B cell (primary cell): ENCODE results near the gene AOPEP. TPM values are rescaled to one million over a fixed set of nuclear protein-coding genes. Genes with fewer than 3 reads are reported as not detected.

Experiments
- ATAC-seq: fragments of 200-7000 bp; cut with Tn5 transposase; one replicate; pipeline ENCODE4 v1.10.0; 2021; ENCODE audit warnings: low read depth, mild to moderate bottlenecking, moderate number of reproducible peaks, moderate library complexity
- CTCF ChIA-PET: fragments of 350-600 bp; sonication (Branson Sonifier 250); formaldehyde crosslinking; loops from one replicate; lab custom pipeline; 2021; ENCODE audit warnings: antibody characterized with exemption, inconsistent platforms; lab: Charles Lee
- POLR2A ChIA-PET: fragments of 350-600 bp; sonication (Branson Sonifier 250); formaldehyde crosslinking; loops from one replicate; lab custom pipeline; 2021; ENCODE audit warnings: antibody characterized with exemption; lab: Charles Lee
- DNase-seq: peaks from one replicate; pipeline ENCODE4 v3.0.0; 2013
- H2AFZ ChIP-seq: 2 replicates; pipeline ENCODE4 v1.6.1; 2012; ENCODE audit warnings: mild to moderate bottlenecking, low read depth, low read length; ENCODE audit not compliant: insufficient read depth, poor library complexity, severe bottlenecking
- H3K27ac ChIP-seq, 2 donors: 1 replicate in 1 of 2; 2 replicates in 1 of 2; pipeline ENCODE4 v1.5.1; 2012 to 2013; ENCODE audit warnings: low read length in 2 of 2, mild to moderate bottlenecking in 2 of 2, moderate library complexity in 1 of 2
- H3K27me3 ChIP-seq, 4 experiments: fragments of 200-600 bp in 1 of 4; sonication (generic) in 1 of 4; replicated peaks in 1 of 4; 1 replicate in 2 of 4; 2 replicates in 2 of 4; pipeline versions ENCODE4 v1.6.1 to v1.7.0; 2013 to 2016; ENCODE audit warnings: low read length in 3 of 4, mild to moderate bottlenecking in 2 of 4, mixed read lengths in 1 of 4, moderate library complexity in 1 of 4; ENCODE audit not compliant: insufficient read depth in 4 of 4, control insufficient read depth in 3 of 4; ENCODE audit errors: control extremely low read depth in 1 of 4
- H3K36me3 ChIP-seq, 2 experiments: replicated peaks in 1 of 2; 1 replicate in 1 of 2; 2 replicates in 1 of 2; pipeline versions ENCODE4 v1.6.1 to v1.7.1; 2013; ENCODE audit warnings: low read length in 1 of 2; ENCODE audit not compliant: insufficient read depth in 2 of 2, control insufficient read depth in 1 of 2; ENCODE audit errors: control extremely low read depth in 1 of 2, extremely low read depth in 1 of 2
- H3K4me1 ChIP-seq, 2 donors: fragments of 200-600 bp in 1 of 2; sonication (generic) in 1 of 2; 1 replicate in 1 of 2; 2 replicates in 1 of 2; pipeline versions ENCODE4 v1.5.1 to v1.6.1; 2013 to 2017; ENCODE audit warnings: low read length in 2 of 2; ENCODE audit not compliant: control insufficient read depth in 2 of 2, insufficient read depth in 2 of 2
- H3K4me2 ChIP-seq: replicated peaks from 2 replicates; pipeline ENCODE3; 2012; ENCODE audit warnings: mild to moderate bottlenecking, low read depth, low read length; ENCODE audit not compliant: poor library complexity, severe bottlenecking
- H3K4me3 ChIP-seq, 5 experiments: fragments of 200-600 bp in 1 of 5; sonication (generic) in 1 of 5; 1 replicate in 3 of 5; 2 replicates in 2 of 5; pipeline versions ENCODE4 v1.5.1 to v1.7.0; 2011 to 2016; ENCODE audit warnings: low read length in 4 of 5, mild to moderate bottlenecking in 4 of 5, low read depth in 2 of 5, control low read depth in 1 of 5, moderate library complexity in 1 of 5; ENCODE audit not compliant: insufficient read depth in 1 of 5; ENCODE audit errors: control extremely low read depth in 1 of 5, extremely low read depth in 1 of 5
- H3K79me2 ChIP-seq: fragments of 200-600 bp; sonication (generic); one replicate; pipeline ENCODE4 v1.6.0; 2016; ENCODE audit warnings: low read length; ENCODE audit not compliant: control insufficient read depth, insufficient read depth
- H3K9ac ChIP-seq: fragments of 200-600 bp; sonication (generic); 2 replicates; pipeline ENCODE4 v1.6.1; 2017; ENCODE audit warnings: mild to moderate bottlenecking, low read length, moderate library complexity
- H3K9me3 ChIP-seq, 3 donors: one replicate each; pipeline versions ENCODE4 v1.6.1 to v1.7.1; 2013; ENCODE audit warnings: low read length in 2 of 3; ENCODE audit not compliant: control insufficient read depth in 2 of 3, insufficient read depth in 1 of 3; ENCODE audit errors: control extremely low read depth in 1 of 3
- H4K20me1 ChIP-seq: 2 replicates; pipeline ENCODE4 v1.6.0; 2012; ENCODE audit warnings: mild to moderate bottlenecking, low read length; ENCODE audit not compliant: insufficient read depth, control insufficient read depth, poor library complexity, severe bottlenecking
- H3K27ac Mint-ChIP-seq: one replicate; pipeline ENCODE4 v1.8.0; 2021; ENCODE audit warnings: mixed read lengths
- H3K27me3 Mint-ChIP-seq: one replicate; pipeline ENCODE4 v1.8.0; 2021; ENCODE audit warnings: mixed read lengths
- H3K4me1 Mint-ChIP-seq: one replicate; pipeline ENCODE4 v1.8.0; 2021; ENCODE audit warnings: mixed read lengths
- H3K4me3 Mint-ChIP-seq: one replicate; pipeline ENCODE4 v1.8.0; 2021; ENCODE audit warnings: mixed read lengths
- H3K9me3 Mint-ChIP-seq: one replicate; pipeline ENCODE4 v1.8.0; 2022; ENCODE audit warnings: mixed read lengths; ENCODE audit not compliant: insufficient read depth
- EZH2 ChIP-seq: IDR thresholded peaks from 2 replicates; pipeline ENCODE4 v1.6.1; 2012; ENCODE audit warnings: borderline replicate concordance, low read depth, mild to moderate bottlenecking, moderate library complexity, low read length; ENCODE audit not compliant: insufficient read depth, poor library complexity, severe bottlenecking
- WGBS: methylation state at CpG from one replicate; pipeline ENCODE4 v1.1.5; 2013; ENCODE audit warnings: missing lambda C conversion rate; ENCODE audit not compliant: insufficient coverage; 5-methylcytosine and 5-hydroxymethylcytosine counted together
- intact Hi-C: fragments of 100-400 bp; cut with micrococcal nuclease; formaldehyde crosslinking; loops from one replicate; pipeline ENCODE4 v1.10.0; 2022
- polyA plus RNA-seq: library from polyadenylated mRNA; depleted of rRNA; stranded (reverse); fragments of >200 nt; gene quantifications from 2 replicates; pipeline ENCODE4 v1.2.3, GENCODE V29; 2012
- total RNA-seq, 2 donors: library from RNA; stranded (reverse); fragments of 120-200 nt in 1 of 2; gene quantifications; 1 replicate in 1 of 2; 2 replicates in 1 of 2; pipeline versions ENCODE4 v1.2.3 to v1.2.4, GENCODE V29; 2013 to 2022
- TF ChIP-seq, protein P1 (sequence below): fragments of 200-600 bp; IDR thresholded peaks from one replicate; pipeline ENCODE4 v1.8.0; 2022; ENCODE audit warnings: antibody characterized with exemption, mild to moderate bottlenecking

The AOPEP gene
- total and polyA plus RNA-seq, 2 donors (not counting 1 experiment from before 2014, with no cell fraction given) = 5.1 to 35.8 TPM

DNA sequence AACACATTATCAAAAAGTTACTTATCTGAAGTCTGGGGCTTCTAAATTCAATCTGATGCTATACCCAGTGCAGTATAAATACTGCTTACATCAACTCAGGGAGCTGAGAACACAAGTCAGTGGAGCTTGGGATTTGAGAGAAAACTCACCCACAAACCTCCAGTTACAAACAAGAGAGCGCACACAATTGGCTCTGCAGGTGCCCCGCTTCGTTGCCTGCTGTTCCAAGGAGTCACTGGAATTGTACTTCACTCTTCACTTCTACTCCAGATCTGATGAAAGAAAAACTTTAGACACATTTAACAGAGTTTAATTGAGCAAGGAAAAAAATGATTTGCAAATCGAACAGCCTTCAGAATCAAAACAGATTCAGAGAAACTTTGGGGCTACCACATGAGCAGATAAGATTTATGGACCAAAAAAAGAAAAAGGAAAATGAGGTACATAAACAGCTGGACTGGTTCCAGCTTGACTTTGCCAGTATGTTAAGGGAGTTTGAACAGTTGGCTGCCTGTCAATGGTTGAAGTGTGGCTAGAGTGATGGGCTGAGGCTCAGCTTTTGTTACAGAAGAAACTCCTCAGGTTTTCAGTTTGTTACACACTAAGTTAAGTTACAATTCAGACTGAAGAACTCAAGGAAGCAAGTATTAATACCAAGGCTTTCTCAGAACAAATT, 156.6 kb downstream of the AOPEP start:
- Histone ChIP-seq H3K9me3 (no peaks in the 10 kb centered on the region), H3K27me3 (no peaks in the 10 kb centered on the region), H3K27ac (no peak overlapping the region), H3K4me2 (no peak overlapping the region), H3K36me3 (no peaks in the 10 kb centered on the region), H3K4me3 (no peak overlapping the region), H3K9ac (no peak overlapping the region), H4K20me1 (no peaks in the 10 kb centered on the region), H3K79me2 (no peaks in the 10 kb centered on the region), H3K4me1 (peaks cover 13 to 16% of the 10 kb centered on the region in 2 donors), H2AFZ (no peak overlapping the region)
- Mint-ChIP-seq H3K27me3 (no peaks in the 10 kb centered on the region), H3K9me3 (no peaks in the 10 kb centered on the region), H3K4me1 (peaks cover 30% of the 10 kb centered on the region), H3K4me3 (no peak overlapping the region), H3K27ac (no peak overlapping the region)
- CTCF ChIA-PET = interaction anchor here (2.3 to 2.5 kb wide), 2 partner anchors 22 to 35 kb away, joined by 8 to 10 read pairs; no protein-coding TSS in a partner anchor
- no peak for DNase-seq
- TF ChIP-seq EZH2 = no peak
- TF ChIP-seq, protein P1, sequence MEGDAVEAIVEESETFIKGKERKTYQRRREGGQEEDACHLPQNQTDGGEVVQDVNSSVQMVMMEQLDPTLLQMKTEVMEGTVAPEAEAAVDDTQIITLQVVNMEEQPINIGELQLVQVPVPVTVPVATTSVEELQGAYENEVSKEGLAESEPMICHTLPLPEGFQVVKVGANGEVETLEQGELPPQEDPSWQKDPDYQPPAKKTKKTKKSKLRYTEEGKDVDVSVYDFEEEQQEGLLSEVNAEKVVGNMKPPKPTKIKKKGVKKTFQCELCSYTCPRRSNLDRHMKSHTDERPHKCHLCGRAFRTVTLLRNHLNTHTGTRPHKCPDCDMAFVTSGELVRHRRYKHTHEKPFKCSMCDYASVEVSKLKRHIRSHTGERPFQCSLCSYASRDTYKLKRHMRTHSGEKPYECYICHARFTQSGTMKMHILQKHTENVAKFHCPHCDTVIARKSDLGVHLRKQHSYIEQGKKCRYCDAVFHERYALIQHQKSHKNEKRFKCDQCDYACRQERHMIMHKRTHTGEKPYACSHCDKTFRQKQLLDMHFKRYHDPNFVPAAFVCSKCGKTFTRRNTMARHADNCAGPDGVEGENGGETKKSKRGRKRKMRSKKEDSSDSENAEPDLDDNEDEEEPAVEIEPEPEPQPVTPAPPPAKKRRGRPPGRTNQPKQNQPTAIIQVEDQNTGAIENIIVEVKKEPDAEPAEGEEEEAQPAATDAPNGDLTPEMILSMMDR = no peak
- POLR2A ChIA-PET = interaction anchor here (0.6 kb wide), 1 partner anchor 24 kb away, joined by 4 read pairs; no protein-coding TSS in a partner anchor
- intact Hi-C loops = loop anchor here (1.0 kb wide), 1 partner anchor 22 kb away; no protein-coding TSS in a partner anchor
- ATAC-seq = no peak
- no CpG with 5 or more reads among the region's 4 CpGs for WGBS

DNA sequence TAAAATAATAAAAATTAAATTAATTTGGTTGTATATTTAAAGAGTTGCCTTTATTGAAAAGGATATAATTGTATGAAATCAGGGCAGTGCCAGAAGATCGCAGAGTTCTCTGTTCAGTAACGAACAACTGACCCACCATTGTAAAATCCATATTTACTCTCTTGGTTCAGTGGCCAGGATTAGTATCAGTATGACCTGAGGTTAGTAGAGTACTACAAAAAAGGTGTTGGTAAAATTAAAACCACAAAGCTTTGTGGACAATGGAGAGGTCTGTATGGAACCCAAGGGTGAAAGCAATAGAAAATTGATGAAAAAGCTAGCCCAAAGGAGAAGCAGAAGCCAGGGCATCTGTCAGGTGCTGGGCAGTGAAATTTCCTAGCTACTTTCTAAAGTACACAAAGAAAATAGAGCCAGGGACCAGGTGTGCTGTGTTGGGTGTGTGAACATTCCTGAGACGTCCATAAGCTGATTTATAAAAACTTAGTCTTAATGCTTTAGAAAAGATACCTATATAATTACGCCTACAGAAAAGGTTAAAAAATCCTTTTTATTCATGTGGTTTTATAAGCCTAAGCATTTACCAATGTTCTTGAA, 159.5 kb downstream of the AOPEP start:
- Histone ChIP-seq H3K9me3 (peaks cover 0 to 6% (median 2%) of the 10 kb centered on the region in 3 donors), H3K4me2 (no peak overlapping the region), H3K4me3 (no peak overlapping the region), H3K4me1 (peaks cover 13 to 16% of the 10 kb centered on the region in 2 donors), H3K27me3 (no peaks in the 10 kb centered on the region), H3K36me3 (no peaks in the 10 kb centered on the region), H4K20me1 (no peaks in the 10 kb centered on the region), H2AFZ (no peak overlapping the region), H3K27ac (no peak overlapping the region), H3K9ac (no peak overlapping the region), H3K79me2 (peaks cover 3% of the 10 kb centered on the region)
- no peaks in the 10 kb centered on the region for H3K27me3 Mint-ChIP-seq
- H3K27ac Mint-ChIP-seq = peak overlapping the region; percentile 5
- peaks cover 28% of the 10 kb centered on the region for H3K4me1 Mint-ChIP-seq
- ChIA-PET CTCF (no interaction called here), POLR2A (no interaction called here)
- no CpG with 5 or more reads among the region's 4 CpGs for WGBS
- ATAC-seq = no peak
- no peak for DNase-seq
- intact Hi-C loops = no loop called here
- TF ChIP-seq EZH2 = no peak
- H3K9me3 Mint-ChIP-seq = peaks cover 5% of the 10 kb centered on the region
- H3K4me3 Mint-ChIP-seq = no peak overlapping the region
